Stimulated activated CD4-positive, alpha-beta T cell treated with anti-CD3 and anti-CD28 coated beads, TNF-alpha, amount 100 ng/mL, for 1 hour (primary cell): ENCODE measurements around the gene GABRB2.
"Not testable (repeated sequence)": the region's sequence is repeated elsewhere in the genome, so short reads cannot be mapped to it uniquely, and the experiment has no call there.

Source experiments
- DNase-seq, 3 donors: peaks; one replicate each; pipeline ENCODE4 v3.0.0-alpha.2; 2020; ENCODE audit warnings: low read depth in 3 of 3, low spot score in 1 of 3

GABRB2 gene

GRCh38 chr5:161305601-161306000, 240.9 kb downstream of the GABRB2 start:
- no peak for DNase-seq

GRCh38 chr5:161302559-161302958, 244.0 kb downstream of the GABRB2 start:
- DNase-seq = no peak

GRCh38 chr5:161301586-161301985, 244.9 kb downstream of the GABRB2 start:
- DNase-seq = no peak

- DNase-seq = no peak
Measured at GRCh38 chr5:161299053-161299452, 247.5 kb downstream of the GABRB2 start.

GRCh38 chr5:161297388-161297787, 249.1 kb downstream of the GABRB2 start:
- DNase-seq = not testable (repeated sequence)

- DNase-seq = no peak
Measured at GRCh38 chr5:161295721-161296250, 250.7 kb downstream of the GABRB2 start.

- no peak for DNase-seq
Measured at GRCh38 chr5:161288071-161288470, 258.5 kb downstream of the GABRB2 start.

- DNase-seq = no peak
Measured at GRCh38 chr5:161287436-161287835, 259.1 kb downstream of the GABRB2 start.

- no peak for DNase-seq
Measured at GRCh38 chr5:161286066-161286655, 260.4 kb downstream of the GABRB2 start.

GRCh38 chr5:161284445-161284844, 262.1 kb downstream of the GABRB2 start:
- no peak for DNase-seq

GRCh38 chr5:161283296-161283695, 263.2 kb downstream of the GABRB2 start:
- no peak for DNase-seq

- no peak for DNase-seq
Measured at GRCh38 chr5:161278739-161279660, 267.5 kb downstream of the GABRB2 start.

GRCh38 chr5:161277011-161277410, 269.5 kb downstream of the GABRB2 start:
- no peak for DNase-seq

GRCh38 chr5:161274951-161275350, 271.6 kb downstream of the GABRB2 start:
- no peak for DNase-seq

GRCh38 chr5:161273410-161273809, 273.1 kb downstream of the GABRB2 start:
- no peak for DNase-seq

- DNase-seq = no peak
Measured at GRCh38 chr5:161271816-161272215, 274.7 kb downstream of the GABRB2 start.

- DNase-seq = no peak
Measured at GRCh38 chr5:161269125-161269524, 277.4 kb downstream of the GABRB2 start.

- DNase-seq = no peak
Measured at GRCh38 chr5:161266954-161267353, 279.6 kb downstream of the GABRB2 start.

- no peak for DNase-seq
Measured at GRCh38 chr5:161265006-161265405, 281.5 kb downstream of the GABRB2 start.

- no peak for DNase-seq
Measured at GRCh38 chr5:161263191-161263590, 283.3 kb downstream of the GABRB2 start.

- DNase-seq = no peak
Measured at GRCh38 chr5:161261668-161262323, 284.7 kb downstream of the GABRB2 start.

GRCh38 chr5:161258438-161258837, 288.1 kb downstream of the GABRB2 start:
- DNase-seq = no peak
